ENCODE results near the gene HORMAD2.

- TF ChIP-seq CTCF (IDR thresholded peaks at IDR 0.05): no peak
- no peak for TF ChIP-seq POLR2A (IDR thresholded peaks at IDR 0.05)
These were observed 38.0 kb downstream of the HORMAD2 start for GRCh38 chr22:30118291-30118690.

All from thyroid gland (tissue), 4 donors.